ENCODE data around the gene BACH2.

The BACH2 gene

GRCh38 chr6:90263633-90264032, 33.0 kb downstream of the BACH2 start:
- DNase-seq (ENCODE audit: low spot score) (no peak), ATAC-seq (ENCODE audit: low read depth) (no peak)
- no peaks in the 10 kb centered on the region for H3K9me3 ChIP-seq (ENCODE audit: severe bottlenecking)
- no peak for TF ChIP-seq CTCF (IDR thresholded peaks at IDR 0.05; ENCODE audit: poor library complexity, severe bottlenecking)
- no peaks in the 10 kb centered on the region for H3K4me1 ChIP-seq (ENCODE audit: insufficient read depth, poor library complexity, severe bottlenecking)
- no peaks in the 10 kb centered on the region for H3K36me3 ChIP-seq (ENCODE audit: low read depth)
- H3K4me3 ChIP-seq (ENCODE audit: severe bottlenecking): no peak overlapping the region
- H3K27ac ChIP-seq (ENCODE audit: poor library complexity, severe bottlenecking): no peak overlapping the region
- H3K27me3 ChIP-seq (ENCODE audit: insufficient read depth, poor library complexity, severe bottlenecking): no peaks in the 10 kb centered on the region

GRCh38 chr6:90261801-90262200, 34.8 kb downstream of the BACH2 start:
- H3K9me3 ChIP-seq (ENCODE audit: severe bottlenecking): no peaks in the 10 kb centered on the region
- H3K4me3 ChIP-seq (ENCODE audit: severe bottlenecking): no peak overlapping the region
- H3K4me1 ChIP-seq (ENCODE audit: insufficient read depth, poor library complexity, severe bottlenecking): peaks cover 5% of the 10 kb centered on the region
- ATAC-seq (ENCODE audit: low read depth) (no peak), DNase-seq (ENCODE audit: low spot score) (no peak)
- no peak for TF ChIP-seq CTCF (IDR thresholded peaks at IDR 0.05; ENCODE audit: poor library complexity, severe bottlenecking)
- H3K27me3 ChIP-seq (ENCODE audit: insufficient read depth, poor library complexity, severe bottlenecking): no peaks in the 10 kb centered on the region
- H3K27ac ChIP-seq (ENCODE audit: poor library complexity, severe bottlenecking): no peak overlapping the region
- H3K36me3 ChIP-seq (ENCODE audit: low read depth): no peaks in the 10 kb centered on the region

- no peaks in the 10 kb centered on the region for H3K36me3 ChIP-seq (ENCODE audit: low read depth)
- H3K4me3 ChIP-seq (ENCODE audit: severe bottlenecking): no peak overlapping the region
- H3K9me3 ChIP-seq (ENCODE audit: severe bottlenecking): no peaks in the 10 kb centered on the region
- H3K27ac ChIP-seq (ENCODE audit: poor library complexity, severe bottlenecking): peak overlapping the region; percentile 49
- ATAC-seq (ENCODE audit: low read depth) (no peak), DNase-seq (ENCODE audit: low spot score) (no peak)
- no peaks in the 10 kb centered on the region for H3K27me3 ChIP-seq (ENCODE audit: insufficient read depth, poor library complexity, severe bottlenecking)
- TF ChIP-seq CTCF (IDR thresholded peaks at IDR 0.05; ENCODE audit: poor library complexity, severe bottlenecking): no peak
- peaks cover 11% of the 10 kb centered on the region for H3K4me1 ChIP-seq (ENCODE audit: insufficient read depth, poor library complexity, severe bottlenecking)
Measured at GRCh38 chr6:90257486-90257738, 39.2 kb downstream of the BACH2 start.

- H3K27ac ChIP-seq (ENCODE audit: poor library complexity, severe bottlenecking): peak overlapping the region; percentile 49
- peak; percentile 78 for ATAC-seq (ENCODE audit: low read depth)
- no peaks in the 10 kb centered on the region for H3K27me3 ChIP-seq (ENCODE audit: insufficient read depth, poor library complexity, severe bottlenecking)
- no peaks in the 10 kb centered on the region for H3K36me3 ChIP-seq (ENCODE audit: low read depth)
- H3K4me3 ChIP-seq (ENCODE audit: severe bottlenecking): no peak overlapping the region
- H3K9me3 ChIP-seq (ENCODE audit: severe bottlenecking): no peaks in the 10 kb centered on the region
- DNase-seq (ENCODE audit: low spot score): no peak
- no peak for TF ChIP-seq CTCF (IDR thresholded peaks at IDR 0.05; ENCODE audit: poor library complexity, severe bottlenecking)
- peaks cover 11% of the 10 kb centered on the region for H3K4me1 ChIP-seq (ENCODE audit: insufficient read depth, poor library complexity, severe bottlenecking)
Measured at GRCh38 chr6:90256698-90257485, 39.8 kb downstream of the BACH2 start.

GRCh38 chr6:90253631-90254030, 43.0 kb downstream of the BACH2 start:
- ATAC-seq (ENCODE audit: low read depth) (no peak), DNase-seq (ENCODE audit: low spot score) (no peak)
- no peak for TF ChIP-seq CTCF (IDR thresholded peaks at IDR 0.05; ENCODE audit: poor library complexity, severe bottlenecking)
- no peak overlapping the region for H3K27ac ChIP-seq (ENCODE audit: poor library complexity, severe bottlenecking)
- H3K9me3 ChIP-seq (ENCODE audit: severe bottlenecking): no peaks in the 10 kb centered on the region
- H3K27me3 ChIP-seq (ENCODE audit: insufficient read depth, poor library complexity, severe bottlenecking): no peaks in the 10 kb centered on the region
- peaks cover 31% of the 10 kb centered on the region for H3K4me1 ChIP-seq (ENCODE audit: insufficient read depth, poor library complexity, severe bottlenecking)
- H3K4me3 ChIP-seq (ENCODE audit: severe bottlenecking): no peak overlapping the region
- H3K36me3 ChIP-seq (ENCODE audit: low read depth): no peaks in the 10 kb centered on the region
